Type B pancreatic cell (in vitro differentiated cells): ENCODE measurements around the gene HYAL3. TPM values are rescaled to one million over a fixed set of nuclear protein-coding genes. Genes with fewer than 3 reads are reported as not detected.

Experiments used
- DNase-seq: peaks from one replicate; pipeline ENCODE4 v3.0.0; 2021; ENCODE audit warnings: mixed read lengths; ENCODE audit not compliant: unreplicated experiment; ENCODE audit errors: extremely low spot score
- H3K27ac Mint-ChIP-seq: 2 replicates; pipeline ENCODE4 v1.8.0; 2021; ENCODE audit warnings: mild to moderate bottlenecking, mixed read lengths
- H3K27me3 Mint-ChIP-seq: 2 replicates; pipeline ENCODE4 v1.8.0; 2021; ENCODE audit warnings: mixed read lengths
- H3K36me3 Mint-ChIP-seq: 2 replicates; pipeline ENCODE4 v1.8.0; 2021; ENCODE audit warnings: mixed read lengths
- H3K4me1 Mint-ChIP-seq: one replicate; pipeline ENCODE4 v1.8.0; 2021; ENCODE audit warnings: mixed read lengths; ENCODE audit not compliant: unreplicated experiment
- H3K4me3 Mint-ChIP-seq: 2 replicates; pipeline ENCODE4 v1.8.0; 2021; ENCODE audit warnings: mild to moderate bottlenecking, mixed read lengths
- H3K9me3 Mint-ChIP-seq: 2 replicates; pipeline ENCODE4 v1.8.0; 2021; ENCODE audit warnings: mixed read lengths
- total RNA-seq: library from RNA; stranded (reverse); gene quantifications from 2 replicates; pipeline ENCODE4 v1.2.1, GENCODE V29; 2021; ENCODE audit warnings: low replicate concordance
- TF ChIP-seq, protein P1 (sequence below): fragments of 200-600 bp; sonication (generic); conservative IDR thresholded peaks from 2 replicates; pipeline ENCODE4 v1.5.0; 2021; ENCODE audit warnings: antibody characterized with exemption, mild to moderate bottlenecking

The HYAL3 gene
- total RNA-seq, 1 donor from 2014 or later = 2.9 TPM

DNA sequence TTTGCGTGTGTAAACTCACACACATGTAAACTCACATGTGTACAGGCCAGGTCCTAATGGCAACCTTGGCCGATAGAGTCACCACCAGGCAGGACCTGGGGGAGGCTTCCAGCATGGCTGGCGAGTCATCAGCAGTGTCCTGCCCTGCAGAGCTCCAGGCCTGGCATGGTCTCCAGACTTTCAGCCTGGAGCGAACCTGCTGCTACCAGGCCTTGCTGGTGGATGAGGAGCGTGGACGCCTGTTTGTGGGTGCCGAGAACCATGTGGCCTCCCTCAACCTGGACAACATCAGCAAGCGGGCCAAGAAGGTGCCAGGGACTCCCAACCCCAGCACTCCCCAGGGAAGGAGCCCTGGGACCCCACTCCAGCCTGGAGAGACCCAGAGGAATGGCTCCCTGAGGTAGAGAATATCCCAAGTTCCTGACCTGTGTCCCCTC, 29.2 kb downstream of the HYAL3 start:
- peaks cover 43% of the 10 kb centered on the region for H3K4me1 Mint-ChIP-seq
- H3K36me3 Mint-ChIP-seq = peaks cover 9% of the 10 kb centered on the region
- peak overlapping the region; percentile 41 for H3K4me3 Mint-ChIP-seq
- H3K9me3 Mint-ChIP-seq = no peaks in the 10 kb centered on the region
- DNase-seq = no peak
- H3K27me3 Mint-ChIP-seq = peaks cover 14% of the 10 kb centered on the region
- H3K27ac Mint-ChIP-seq = peak overlapping the region; percentile 26
- TF ChIP-seq, protein P1, sequence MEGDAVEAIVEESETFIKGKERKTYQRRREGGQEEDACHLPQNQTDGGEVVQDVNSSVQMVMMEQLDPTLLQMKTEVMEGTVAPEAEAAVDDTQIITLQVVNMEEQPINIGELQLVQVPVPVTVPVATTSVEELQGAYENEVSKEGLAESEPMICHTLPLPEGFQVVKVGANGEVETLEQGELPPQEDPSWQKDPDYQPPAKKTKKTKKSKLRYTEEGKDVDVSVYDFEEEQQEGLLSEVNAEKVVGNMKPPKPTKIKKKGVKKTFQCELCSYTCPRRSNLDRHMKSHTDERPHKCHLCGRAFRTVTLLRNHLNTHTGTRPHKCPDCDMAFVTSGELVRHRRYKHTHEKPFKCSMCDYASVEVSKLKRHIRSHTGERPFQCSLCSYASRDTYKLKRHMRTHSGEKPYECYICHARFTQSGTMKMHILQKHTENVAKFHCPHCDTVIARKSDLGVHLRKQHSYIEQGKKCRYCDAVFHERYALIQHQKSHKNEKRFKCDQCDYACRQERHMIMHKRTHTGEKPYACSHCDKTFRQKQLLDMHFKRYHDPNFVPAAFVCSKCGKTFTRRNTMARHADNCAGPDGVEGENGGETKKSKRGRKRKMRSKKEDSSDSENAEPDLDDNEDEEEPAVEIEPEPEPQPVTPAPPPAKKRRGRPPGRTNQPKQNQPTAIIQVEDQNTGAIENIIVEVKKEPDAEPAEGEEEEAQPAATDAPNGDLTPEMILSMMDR = no peak

DNA sequence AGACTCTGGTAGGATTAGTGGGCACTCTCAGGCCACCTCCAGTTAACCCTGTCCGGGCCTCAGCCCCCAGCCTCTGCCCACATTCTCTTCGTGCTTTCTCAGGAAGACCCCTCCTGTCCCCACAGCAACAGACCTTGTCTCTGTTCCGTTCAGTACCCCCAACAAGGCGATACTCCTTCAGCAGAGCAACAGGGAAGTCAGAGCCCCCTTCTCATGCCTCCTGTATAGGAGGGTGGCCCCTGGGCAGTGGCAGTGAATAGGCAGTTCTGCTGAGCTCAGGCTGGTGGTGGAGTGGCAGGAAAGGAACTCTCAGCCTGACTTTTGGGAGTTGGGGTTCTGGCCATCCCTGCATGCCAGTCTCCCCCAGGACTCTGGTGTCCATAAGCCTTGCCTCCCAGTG, 29.7 kb downstream of the HYAL3 start:
- TF ChIP-seq, protein P1 = no peak
- H3K27me3 Mint-ChIP-seq = peaks cover 10% of the 10 kb centered on the region
- peaks cover 42% of the 10 kb centered on the region for H3K4me1 Mint-ChIP-seq
- H3K27ac Mint-ChIP-seq = peak overlapping the region; percentile 73
- no peak for DNase-seq
- H3K9me3 Mint-ChIP-seq = no peaks in the 10 kb centered on the region
- peak overlapping the region; percentile 76 for H3K4me3 Mint-ChIP-seq
- H3K36me3 Mint-ChIP-seq = peaks cover 7% of the 10 kb centered on the region

DNA sequence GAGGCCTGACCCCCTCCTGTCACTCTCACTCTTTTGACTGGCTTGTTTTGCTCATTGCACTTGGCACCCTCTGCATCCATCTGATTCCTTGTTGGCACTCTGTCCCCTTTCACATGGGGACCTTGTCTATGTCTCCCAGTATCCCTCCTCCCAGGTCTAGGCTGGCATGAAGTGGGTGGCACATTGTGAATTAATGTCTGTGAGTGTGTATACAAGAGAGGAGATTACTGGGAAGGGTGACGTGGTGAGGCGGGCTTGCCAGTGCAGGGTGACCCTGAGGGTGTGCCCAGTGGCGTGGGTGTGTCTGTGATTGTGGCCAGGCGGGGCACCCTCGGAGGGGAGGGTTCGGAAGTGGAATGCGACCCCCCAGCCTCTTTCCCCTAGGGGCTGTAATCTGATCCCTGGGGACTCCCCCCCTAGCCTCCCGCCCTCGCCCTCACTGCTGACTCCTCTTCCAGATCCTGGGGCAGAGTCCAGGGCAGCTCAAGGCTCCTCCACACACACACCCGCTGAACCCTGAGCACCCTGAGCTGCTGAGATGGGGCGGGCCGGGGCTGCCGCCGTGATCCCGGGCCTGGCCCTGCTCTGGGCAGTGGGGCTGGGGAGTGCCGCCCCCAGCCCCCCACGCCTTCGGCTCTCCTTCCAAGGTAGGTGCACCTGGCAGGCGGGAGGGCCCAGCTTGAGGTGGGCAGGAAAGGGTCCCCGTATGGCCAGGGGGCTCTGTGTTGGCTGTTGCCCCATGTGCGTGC, 30.3 kb downstream of the HYAL3 start, which contains the start of gene SEMA3B:
TSS of gene SEMA3B (plus strand) at position 445 of the 749 bp plus-strand sequence. CDS start at position 539, 94 bp downstream.
- H3K4me3 Mint-ChIP-seq = peak within 1 kb of the TSS; percentile 76
- no peaks in the 10 kb centered on the region for H3K9me3 Mint-ChIP-seq
- H3K4me1 Mint-ChIP-seq = peaks cover 42% of the 10 kb centered on the region
- DNase-seq = no peak
- peaks cover 4% of the 10 kb centered on the region for H3K27me3 Mint-ChIP-seq
- TF ChIP-seq, protein P1 = no peak
- peak within 1 kb of the TSS; percentile 85 for H3K27ac Mint-ChIP-seq
- H3K36me3 Mint-ChIP-seq = peaks cover 3% of the 10 kb centered on the region

- TF ChIP-seq, protein P1 = no peak
- peaks cover 3% of the 10 kb centered on the region for H3K36me3 Mint-ChIP-seq
- H3K27me3 Mint-ChIP-seq = peaks cover 4% of the 10 kb centered on the region
- H3K27ac Mint-ChIP-seq = peak overlapping the region; percentile 85
- peak overlapping the region; percentile 72 for H3K4me3 Mint-ChIP-seq
- H3K4me1 Mint-ChIP-seq = peaks cover 42% of the 10 kb centered on the region
- no peak for DNase-seq
- H3K9me3 Mint-ChIP-seq = no peaks in the 10 kb centered on the region
Observed at GRCh38 chr3:50268276-50268675, 30.9 kb downstream of the HYAL3 start.

GRCh38 chr3:50267280-50267913, 31.8 kb downstream of the HYAL3 start:
- no peak for DNase-seq
- peak overlapping the region; percentile 85 for H3K27ac Mint-ChIP-seq
- TF ChIP-seq, protein P1 = no peak
- H3K4me1 Mint-ChIP-seq = peaks cover 38% of the 10 kb centered on the region
- no peaks in the 10 kb centered on the region for H3K27me3 Mint-ChIP-seq
- no peaks in the 10 kb centered on the region for H3K36me3 Mint-ChIP-seq
- H3K9me3 Mint-ChIP-seq = no peaks in the 10 kb centered on the region
- peak overlapping the region; percentile 72 for H3K4me3 Mint-ChIP-seq
